CD4-positive, alpha-beta memory T cell (primary cell): ENCODE results near the gene VEPH1. TPM values are rescaled to one million over a fixed set of nuclear protein-coding genes. Genes with fewer than 3 reads are reported as not detected.

ENCODE experiments used
- CTCF ChIA-PET: fragments of 350-600 bp; sonication (Branson Sonifier 250); formaldehyde crosslinking; loops from one replicate; lab custom pipeline; 2021; ENCODE audit warnings: inconsistent platforms; ENCODE audit not compliant: partially characterized antibody; lab: Charles Lee
- POLR2A ChIA-PET: fragments of 350-600 bp; sonication (Branson Sonifier 250); formaldehyde crosslinking; loops from one replicate; lab custom pipeline; 2021; ENCODE audit not compliant: partially characterized antibody; lab: Charles Lee
- DNase-seq, 5 donors: peaks; one replicate each; pipeline versions ENCODE4 v3.0.0 to v3.0.0-alpha.2; 2020 to 2022; ENCODE audit warnings: mixed read lengths in 1 of 5
- H3K27ac ChIP-seq: one replicate; pipeline ENCODE4 v1.7.0; 2013; ENCODE audit warnings: low read depth, low read length
- H3K27me3 ChIP-seq: 2 replicates; pipeline ENCODE4 v1.7.0; 2013; ENCODE audit warnings: mild to moderate bottlenecking, low read length, moderate library complexity; ENCODE audit not compliant: insufficient read depth
- H3K36me3 ChIP-seq: 2 replicates; pipeline ENCODE4 v1.7.0; 2013; ENCODE audit warnings: mild to moderate bottlenecking, low read length, moderate library complexity; ENCODE audit not compliant: insufficient read depth
- H3K4me1 ChIP-seq: 2 replicates; pipeline ENCODE4 v1.7.0; 2013; ENCODE audit warnings: mild to moderate bottlenecking, low read length, moderate library complexity; ENCODE audit not compliant: insufficient read depth
- H3K4me3 ChIP-seq, 2 donors: one replicate each; pipeline ENCODE4 v1.7.0; 2013; ENCODE audit warnings: low read length in 2 of 2, mild to moderate bottlenecking in 1 of 2
- H3K9me3 ChIP-seq, 2 donors: one replicate each; pipeline ENCODE4 v1.7.0; 2013; ENCODE audit warnings: low read length in 2 of 2, control low read depth in 1 of 2; ENCODE audit not compliant: control insufficient read depth in 1 of 2
- H3K27ac Mint-ChIP-seq, 7 donors: one replicate each; pipeline ENCODE4 v1.8.0; 2020 to 2021; ENCODE audit warnings: mixed read lengths in 7 of 7, mild to moderate bottlenecking in 6 of 7, inconsistent platforms in 3 of 7, moderate library complexity in 3 of 7
- H3K27me3 Mint-ChIP-seq, 2 donors: one replicate each; pipeline ENCODE4 v1.8.0; 2020 to 2021; ENCODE audit warnings: mixed read lengths in 2 of 2
- H3K36me3 Mint-ChIP-seq, 2 donors: one replicate each; pipeline ENCODE4 v1.8.0; 2020 to 2021; ENCODE audit warnings: mixed read lengths in 2 of 2, inconsistent platforms in 1 of 2, mild to moderate bottlenecking in 1 of 2
- H3K4me1 Mint-ChIP-seq, 4 donors: one replicate each; pipeline ENCODE4 v1.8.0; 2020 to 2021; ENCODE audit warnings: mixed read lengths in 4 of 4, mild to moderate bottlenecking in 1 of 4
- H3K4me3 Mint-ChIP-seq, 8 donors: one replicate each; pipeline ENCODE4 v1.8.0; 2020 to 2021; ENCODE audit warnings: mixed read lengths in 8 of 8, mild to moderate bottlenecking in 7 of 8, moderate library complexity in 6 of 8, inconsistent platforms in 3 of 8
- H3K9me3 Mint-ChIP-seq, 8 donors: one replicate each; pipeline ENCODE4 v1.8.0; 2020 to 2021; ENCODE audit warnings: mixed read lengths in 8 of 8, mild to moderate bottlenecking in 5 of 8, inconsistent platforms in 3 of 8, moderate library complexity in 1 of 8
- intact Hi-C: fragments of 100-400 bp; cut with micrococcal nuclease; formaldehyde crosslinking; loops from one replicate; pipeline ENCODE4 v1.15.1; 2023
- polyA plus RNA-seq, 2 donors: library from polyadenylated mRNA; unstranded; fragments of 300-500 nt; fragmentation: Illumina TruSeq; gene quantifications; one replicate each; pipeline ENCODE4 v1.2.3, GENCODE V29; 2021
- total RNA-seq, 2 experiments: library from RNA; stranded (reverse); gene quantifications; one replicate each; pipeline ENCODE4 v1.2.3, GENCODE V29; 2021

VEPH1 gene
- total and polyA plus RNA-seq, 4 experiments from 2014 or later, result not detected

- intact Hi-C loops, result no loop called here
- no peak overlapping the region for H3K4me3 Mint-ChIP-seq
- H3K36me3 Mint-ChIP-seq, result no peaks in the 10 kb centered on the region
- H3K27me3 Mint-ChIP-seq, result peaks cover 17 to 18% of the 10 kb centered on the region in 2 donors
- ChIA-PET POLR2A (no interaction called here), CTCF (interaction anchor here (1.1 kb wide), 1 partner anchor 9 kb away, joined by 3 read pairs; no protein-coding TSS in a partner anchor)
- Histone ChIP-seq H3K27ac (no peak overlapping the region), H3K4me3 (no peak overlapping the region), H3K4me1 (no peaks in the 10 kb centered on the region), H3K36me3 (no peaks in the 10 kb centered on the region), H3K27me3 (no peaks in the 10 kb centered on the region), H3K9me3 (no peaks in the 10 kb centered on the region)
- no peak overlapping the region for H3K27ac Mint-ChIP-seq
- DNase-seq, result no peak
- H3K4me1 Mint-ChIP-seq, result no peaks in the 10 kb centered on the region
- peaks cover 0 to 12% (median 6%) of the 10 kb centered on the region in 8 donors for H3K9me3 Mint-ChIP-seq
Measured at GRCh38 chr3:157541506-157542236, 38.5 kb upstream of the VEPH1 start.

- no peak for DNase-seq
- H3K27ac ChIP-seq, result no peak overlapping the region
- H3K4me1 Mint-ChIP-seq, result no peaks in the 10 kb centered on the region
- no peaks in the 10 kb centered on the region for H3K4me1 ChIP-seq
- no peaks in the 10 kb centered on the region for H3K27me3 ChIP-seq
- H3K9me3 Mint-ChIP-seq, result peaks cover 0 to 12% (median 6%) of the 10 kb centered on the region in 8 donors
- H3K36me3 Mint-ChIP-seq, result no peaks in the 10 kb centered on the region
- intact Hi-C loops, result no loop called here
- H3K4me3 ChIP-seq, result no peak overlapping the region
- peaks cover 17 to 18% of the 10 kb centered on the region in 2 donors for H3K27me3 Mint-ChIP-seq
- no peaks in the 10 kb centered on the region for H3K9me3 ChIP-seq
- H3K4me3 Mint-ChIP-seq, result no peak overlapping the region
- ChIA-PET CTCF (no interaction called here), POLR2A (no interaction called here)
- H3K36me3 ChIP-seq, result no peaks in the 10 kb centered on the region
- H3K27ac Mint-ChIP-seq, result no peak overlapping the region
Measured at GRCh38 chr3:157540656-157541055, 37.4 kb upstream of the VEPH1 start.

GRCh38 chr3:157535667-157536066 is 32.5 kb upstream of the VEPH1 start:
- H3K4me1 ChIP-seq, result no peaks in the 10 kb centered on the region
- DNase-seq, result no peak
- ChIA-PET POLR2A (no interaction called here), CTCF (no interaction called here)
- H3K27ac ChIP-seq, result no peak overlapping the region
- Mint-ChIP-seq H3K36me3 (no peaks in the 10 kb centered on the region), H3K27ac (no peak overlapping the region), H3K4me3 (no peak overlapping the region), H3K27me3 (peaks cover 5 to 9% of the 10 kb centered on the region in 2 donors), H3K4me1 (no peaks in the 10 kb centered on the region), H3K9me3 (peaks cover 0 to 1% (median 0%) of the 10 kb centered on the region in 8 donors)
- no peaks in the 10 kb centered on the region for H3K36me3 ChIP-seq
- no peaks in the 10 kb centered on the region for H3K9me3 ChIP-seq
- no peak overlapping the region for H3K4me3 ChIP-seq
- no peaks in the 10 kb centered on the region for H3K27me3 ChIP-seq
- intact Hi-C loops, result no loop called here

GRCh38 chr3:157534725-157535161 is 31.5 kb upstream of the VEPH1 start:
- no peaks in the 10 kb centered on the region for H3K36me3 Mint-ChIP-seq
- no peaks in the 10 kb centered on the region for H3K9me3 ChIP-seq
- peaks cover 0 to 1% (median 0%) of the 10 kb centered on the region in 8 donors for H3K9me3 Mint-ChIP-seq
- CTCF ChIA-PET, result no interaction called here
- no peak overlapping the region for H3K4me3 Mint-ChIP-seq
- no peaks in the 10 kb centered on the region for H3K27me3 ChIP-seq
- DNase-seq, result no peak
- intact Hi-C loops, result no loop called here
- H3K27ac ChIP-seq, result no peak overlapping the region
- H3K27me3 Mint-ChIP-seq, result peaks cover 4 to 8% of the 10 kb centered on the region in 2 donors
- H3K4me3 ChIP-seq, result no peak overlapping the region
- POLR2A ChIA-PET, result no interaction called here
- no peak overlapping the region for H3K27ac Mint-ChIP-seq
- no peaks in the 10 kb centered on the region for H3K36me3 ChIP-seq
- H3K4me1 Mint-ChIP-seq, result no peaks in the 10 kb centered on the region
- H3K4me1 ChIP-seq, result no peaks in the 10 kb centered on the region

- no peak overlapping the region for H3K4me3 ChIP-seq
- H3K9me3 Mint-ChIP-seq, result peaks cover 0 to 2% (median 0%) of the 10 kb centered on the region in 8 donors
- H3K4me1 Mint-ChIP-seq, result no peaks in the 10 kb centered on the region
- H3K27me3 ChIP-seq, result no peaks in the 10 kb centered on the region
- ChIA-PET CTCF (interaction anchor here (1.1 to 2.7 kb wide), 6 partner anchors 8 to 901 kb away, joined by 3 to 11 read pairs (median 4); no protein-coding TSS in a partner anchor), POLR2A (no interaction called here)
- H3K4me3 Mint-ChIP-seq, result no peak overlapping the region
- no peaks in the 10 kb centered on the region for H3K4me1 ChIP-seq
- no peaks in the 10 kb centered on the region for H3K36me3 Mint-ChIP-seq
- no peak overlapping the region for H3K27ac Mint-ChIP-seq
- H3K27me3 Mint-ChIP-seq, result peaks cover 0 to 4% of the 10 kb centered on the region in 2 donors
- intact Hi-C loops, result no loop called here
- H3K27ac ChIP-seq, result no peak overlapping the region
- no peak for DNase-seq
- H3K9me3 ChIP-seq, result no peaks in the 10 kb centered on the region
- no peaks in the 10 kb centered on the region for H3K36me3 ChIP-seq
Measured at GRCh38 chr3:157533298-157534070, 30.3 kb upstream of the VEPH1 start.

- Histone ChIP-seq H3K36me3 (no peaks in the 10 kb centered on the region), H3K27me3 (no peaks in the 10 kb centered on the region), H3K4me1 (no peaks in the 10 kb centered on the region), H3K9me3 (no peaks in the 10 kb centered on the region), H3K27ac (no peak overlapping the region), H3K4me3 (no peak overlapping the region)
- intact Hi-C loops, result loop anchor here (1.0 kb wide), 1 partner anchor 40 kb away; no protein-coding TSS in a partner anchor
- peak in 4 of 5 donors; percentile 4 to 10 (median 6) for DNase-seq
- Mint-ChIP-seq H3K36me3 (no peaks in the 10 kb centered on the region), H3K4me3 (no peak overlapping the region), H3K27me3 (peaks cover 0 to 1% of the 10 kb centered on the region in 2 donors), H3K9me3 (peaks cover 0 to 2% (median 0%) of the 10 kb centered on the region in 8 donors), H3K4me1 (no peaks in the 10 kb centered on the region), H3K27ac (no peak overlapping the region)
- CTCF ChIA-PET, result interaction anchor here (0.8 to 2.7 kb wide), 7 partner anchors 9 to 902 kb away, joined by 3 to 11 read pairs (median 5); no protein-coding TSS in a partner anchor
- POLR2A ChIA-PET, result no interaction called here
Measured at GRCh38 chr3:157532529-157533297, 29.5 kb upstream of the VEPH1 start.
